Muscle of leg (tissue), 11 donors: Measurements from ENCODE around the gene COL24A1. TPM values are rescaled to one million over a fixed set of nuclear protein-coding genes. Genes with fewer than 3 reads are reported as not detected.
"Not testable (repeated sequence)": the region's sequence is repeated elsewhere in the genome, so short reads cannot be mapped to it uniquely, and the experiment has no call there.

Experiments
- DNase-seq: peaks from one replicate; pipeline ENCODE4 v3.0.0; 2013
- H3K27ac ChIP-seq: one replicate; pipeline ENCODE4 v1.5.1; 2013; ENCODE audit warnings: mild to moderate bottlenecking, low read length, control low read depth
- H3K27me3 ChIP-seq: one replicate; pipeline ENCODE4 v1.6.1; 2013; ENCODE audit warnings: low read length; ENCODE audit not compliant: control insufficient read depth, insufficient read depth
- H3K36me3 ChIP-seq: one replicate; pipeline ENCODE4 v1.6.1; 2013; ENCODE audit warnings: low read length; ENCODE audit not compliant: control insufficient read depth, insufficient read depth
- H3K4me1 ChIP-seq: one replicate; pipeline ENCODE4 v1.6.1; 2013; ENCODE audit warnings: low read length; ENCODE audit not compliant: control insufficient read depth, insufficient read depth
- H3K4me3 ChIP-seq: one replicate; pipeline ENCODE4 v1.5.1; 2013; ENCODE audit warnings: low read length, control low read depth
- H3K9me3 ChIP-seq: replicated peaks from 2 replicates; pipeline ENCODE4 v1.6.1; 2013; ENCODE audit warnings: low read depth, low read length; ENCODE audit not compliant: control insufficient read depth
- WGBS: methylation state at CpG from one replicate; pipeline ENCODE4 v1.1.5; 2013; ENCODE audit warnings: missing lambda C conversion rate; ENCODE audit not compliant: insufficient coverage; 5-methylcytosine and 5-hydroxymethylcytosine counted together
- polyA plus RNA-seq, 8 donors: library from polyadenylated mRNA; unstranded; fragments of 120-200 nt; gene quantifications; one replicate each; pipeline versions ENCODE4 v1.2.1 to v1.2.3, GENCODE V29; 2013; ENCODE audit warnings: inconsistent platforms in 1 of 8, low replicate concordance in 1 of 8; ENCODE audit not compliant: insufficient read length in 8 of 8, insufficient read depth in 1 of 8
- total RNA-seq: library from RNA; stranded (reverse); fragments of 120-200 nt; gene quantifications from one replicate; pipeline ENCODE4 v1.2.4, GENCODE V29; 2013

COL24A1 gene
- total and polyA plus RNA-seq, 9 donors = 3.3 to 12.4 (median 6.6) TPM

- DNase-seq = no peak
- no peak overlapping the region for H3K4me3 ChIP-seq
- no peaks in the 10 kb centered on the region for H3K27me3 ChIP-seq
- H3K4me1 ChIP-seq = no peaks in the 10 kb centered on the region
- no peaks in the 10 kb centered on the region for H3K36me3 ChIP-seq
- WGBS = no CpG with 5 or more reads among the region's 2 CpGs
- H3K27ac ChIP-seq = no peak overlapping the region
- H3K9me3 ChIP-seq = no peaks in the 10 kb centered on the region
Measured at GRCh38 chr1:85799737-85800136, 356.8 kb downstream of the COL24A1 start.

GRCh38 chr1:85798419-85798818 is 358.2 kb downstream of the COL24A1 start:
- Histone ChIP-seq H3K4me1 (no peaks in the 10 kb centered on the region), H3K4me3 (no peak overlapping the region), H3K36me3 (no peaks in the 10 kb centered on the region), H3K9me3 (no peaks in the 10 kb centered on the region), H3K27me3 (no peaks in the 10 kb centered on the region), H3K27ac (no peak overlapping the region)
- DNase-seq = no peak
- no CpG with 5 or more reads among the region's 2 CpGs for WGBS

- not testable (repeated sequence) for H3K4me3 ChIP-seq, H3K27ac ChIP-seq, H3K36me3 ChIP-seq, H3K4me1 ChIP-seq, DNase-seq, H3K27me3 ChIP-seq, H3K9me3 ChIP-seq
- 100% methylated on average over 2 of the region's 6 CpGs for WGBS
Measured at GRCh38 chr1:85777021-85777420, 379.6 kb downstream of the COL24A1 start.

GRCh38 chr1:85762804-85763203 is 393.8 kb downstream of the COL24A1 start:
- no peak for DNase-seq
- no CpG with 5 or more reads among the region's 1 CpG for WGBS

GRCh38 chr1:85756864-85757263 is 399.7 kb downstream of the COL24A1 start:
- no peaks in the 10 kb centered on the region for H3K36me3 ChIP-seq
- no peaks in the 10 kb centered on the region for H3K27me3 ChIP-seq
- no peak for DNase-seq
- H3K4me1 ChIP-seq = no peaks in the 10 kb centered on the region
- H3K4me3 ChIP-seq = no peak overlapping the region
- peaks cover 4% of the 10 kb centered on the region for H3K9me3 ChIP-seq
- no peak overlapping the region for H3K27ac ChIP-seq
- WGBS = no CpG with 5 or more reads among the region's 5 CpGs

More at GRCh38 chr1:85762804-85763203, 393.8 kb downstream of the COL24A1 start:
- H3K4me3 ChIP-seq = no peak overlapping the region
- no peaks in the 10 kb centered on the region for H3K36me3 ChIP-seq
- no peak overlapping the region for H3K27ac ChIP-seq
- H3K27me3 ChIP-seq = no peaks in the 10 kb centered on the region
- H3K9me3 ChIP-seq = no peaks in the 10 kb centered on the region
- no peaks in the 10 kb centered on the region for H3K4me1 ChIP-seq

- H3K27ac ChIP-seq = no peak overlapping the region
- no CpG with 5 or more reads among the region's 1 CpG for WGBS
- no peaks in the 10 kb centered on the region for H3K9me3 ChIP-seq
Measured at GRCh38 chr1:85748120-85748519, 408.5 kb downstream of the COL24A1 start.

GRCh38 chr1:85746777-85747176 is 409.8 kb downstream of the COL24A1 start:
- no peaks in the 10 kb centered on the region for H3K36me3 ChIP-seq
- H3K27ac ChIP-seq = no peak overlapping the region
- no peaks in the 10 kb centered on the region for H3K27me3 ChIP-seq
- H3K4me3 ChIP-seq = no peak overlapping the region
- WGBS = no CpG with 5 or more reads among the region's 3 CpGs
- H3K4me1 ChIP-seq = no peaks in the 10 kb centered on the region
- DNase-seq = no peak
- H3K9me3 ChIP-seq = no peaks in the 10 kb centered on the region

More at GRCh38 chr1:85748120-85748519, 408.5 kb downstream of the COL24A1 start:
- H3K4me3 ChIP-seq = no peak overlapping the region
- no peak for DNase-seq
- no peaks in the 10 kb centered on the region for H3K27me3 ChIP-seq
- no peaks in the 10 kb centered on the region for H3K36me3 ChIP-seq
- no peaks in the 10 kb centered on the region for H3K4me1 ChIP-seq

GRCh38 chr1:85743814-85744213 is 412.8 kb downstream of the COL24A1 start:
- Histone ChIP-seq H3K27ac (no peak overlapping the region), H3K36me3 (no peaks in the 10 kb centered on the region), H3K9me3 (no peaks in the 10 kb centered on the region), H3K27me3 (no peaks in the 10 kb centered on the region), H3K4me1 (no peaks in the 10 kb centered on the region), H3K4me3 (no peak overlapping the region)
- DNase-seq = no peak
- WGBS = no CpG with 5 or more reads among the region's 3 CpGs

GRCh38 chr1:85734931-85735330 is 421.6 kb downstream of the COL24A1 start:
- no peaks in the 10 kb centered on the region for H3K36me3 ChIP-seq
- H3K27me3 ChIP-seq = no peaks in the 10 kb centered on the region
- no peak overlapping the region for H3K27ac ChIP-seq
- no peak for DNase-seq
- H3K4me3 ChIP-seq = no peak overlapping the region
- H3K4me1 ChIP-seq = no peaks in the 10 kb centered on the region
- no peaks in the 10 kb centered on the region for H3K9me3 ChIP-seq
- no CpG with 5 or more reads among the region's 1 CpG for WGBS

GRCh38 chr1:85718678-85719340 is 437.8 kb downstream of the COL24A1 start:
- H3K36me3 ChIP-seq = no peaks in the 10 kb centered on the region
- peaks cover 6% of the 10 kb centered on the region for H3K9me3 ChIP-seq
- no peaks in the 10 kb centered on the region for H3K27me3 ChIP-seq
- H3K4me1 ChIP-seq = no peaks in the 10 kb centered on the region
- H3K4me3 ChIP-seq = no peak overlapping the region
- no peak for DNase-seq
- no peak overlapping the region for H3K27ac ChIP-seq
- WGBS = 75% methylated on average over 1 of the region's 7 CpGs
